HEK293 (cell line): Measurements from ENCODE around the gene SLC25A41.

ENCODE experiments used
- CTCF ChIP-seq: fragments of 450-650 bp; formaldehyde crosslinking; IDR thresholded peaks from 2 replicates; pipeline ENCODE4 v1.5.1; 2016; ENCODE audit warnings: missing biosample characterization, missing genetic modification characterization
- IKZF3 ChIP-seq: fragments of 450-650 bp; IDR thresholded peaks from 2 replicates; pipeline ENCODE4 v1.5.0; 2018; ENCODE audit warnings: missing biosample characterization, mild to moderate bottlenecking, missing genetic modification characterization, moderate library complexity
- KLF17 ChIP-seq: fragments of 450-650 bp; formaldehyde crosslinking; IDR thresholded peaks from 2 replicates; pipeline ENCODE4 v1.5.1; 2016; ENCODE audit warnings: missing biosample characterization, missing genetic modification characterization
- KLF9 ChIP-seq: fragments of 450-650 bp; formaldehyde crosslinking; IDR thresholded peaks from 2 replicates; pipeline ENCODE4 v1.5.1; 2016; ENCODE audit warnings: missing biosample characterization, missing genetic modification characterization, low read depth
- MZF1 ChIP-seq: fragments of 450-650 bp; formaldehyde crosslinking; IDR thresholded peaks from 2 replicates; pipeline ENCODE4 v1.5.1; 2017; ENCODE audit warnings: missing biosample characterization, missing genetic modification characterization, borderline replicate concordance
- OVOL3 ChIP-seq: fragments of 450-650 bp; formaldehyde crosslinking; IDR thresholded peaks from 2 replicates; pipeline ENCODE4 v1.5.1; 2016; ENCODE audit warnings: missing biosample characterization, missing genetic modification characterization
- PBX3 ChIP-seq: sonication (generic); formaldehyde crosslinking; IDR thresholded peaks from 2 replicates; pipeline ENCODE4 v1.8.1; 2022; ENCODE audit warnings: mild to moderate bottlenecking, moderate library complexity, missing genetic modification reagents
- SETDB1 ChIP-seq: IDR thresholded peaks from one replicate; pipeline ENCODE4 v1.6.1; 2017; ENCODE audit warnings: mild to moderate bottlenecking, low read length, moderate library complexity, mixed read lengths; ENCODE audit not compliant: insufficient read length
- TCF7L2 ChIP-seq: IDR thresholded peaks from 2 replicates; pipeline ENCODE4 v1.6.1; 2011; ENCODE audit warnings: low read depth, mild to moderate bottlenecking, inconsistent platforms, low read length, moderate library complexity, borderline replicate concordance
- ZBTB17 ChIP-seq: fragments of 450-650 bp; formaldehyde crosslinking; IDR thresholded peaks from 2 replicates; pipeline ENCODE4 v1.5.1; 2016; ENCODE audit warnings: missing biosample characterization, missing genetic modification characterization
- ZIC2 ChIP-seq: fragments of 450-650 bp; formaldehyde crosslinking; IDR thresholded peaks from 2 replicates; pipeline ENCODE4 v1.5.1; 2016; ENCODE audit warnings: missing biosample characterization, missing genetic modification characterization
- ZNF114 ChIP-seq: fragments of 450-650 bp; formaldehyde crosslinking; IDR thresholded peaks from 2 replicates; pipeline ENCODE4 v1.5.0; 2017; ENCODE audit warnings: missing biosample characterization, missing genetic modification characterization
- ZNF121 ChIP-seq: fragments of 450-650 bp; formaldehyde crosslinking; IDR thresholded peaks from 2 replicates; pipeline ENCODE4 v1.5.1; 2016; ENCODE audit warnings: missing biosample characterization, missing genetic modification characterization
- ZNF133 ChIP-seq: fragments of 450-650 bp; formaldehyde crosslinking; IDR thresholded peaks from 2 replicates; pipeline ENCODE4 v1.5.1; 2016; ENCODE audit warnings: missing biosample characterization, missing genetic modification characterization
- ZNF214 ChIP-seq: fragments of 450-650 bp; formaldehyde crosslinking; IDR thresholded peaks from 2 replicates; pipeline ENCODE4 v1.5.1; 2017; ENCODE audit warnings: missing biosample characterization, mild to moderate bottlenecking, missing genetic modification characterization, borderline replicate concordance
- ZNF24 ChIP-seq: fragments of 450-650 bp; formaldehyde crosslinking; IDR thresholded peaks from 2 replicates; pipeline ENCODE4 v1.5.1; 2016; ENCODE audit warnings: missing biosample characterization, missing genetic modification characterization
- ZNF280D ChIP-seq: fragments of 450-650 bp; formaldehyde crosslinking; IDR thresholded peaks from 2 replicates; pipeline ENCODE4 v1.5.1; 2016; ENCODE audit warnings: missing biosample characterization, missing genetic modification characterization
- ZNF324 ChIP-seq: fragments of 450-650 bp; formaldehyde crosslinking; IDR thresholded peaks from 2 replicates; pipeline ENCODE4 v1.5.1; 2016; ENCODE audit warnings: missing biosample characterization, missing genetic modification characterization
- ZNF394 ChIP-seq: fragments of 450-650 bp; formaldehyde crosslinking; IDR thresholded peaks from 2 replicates; pipeline ENCODE4 v1.5.1; 2016; ENCODE audit warnings: missing biosample characterization, missing genetic modification characterization, mild to moderate bottlenecking, moderate library complexity, borderline replicate concordance
- ZNF529 ChIP-seq: fragments of 450-650 bp; formaldehyde crosslinking; IDR thresholded peaks from 2 replicates; pipeline ENCODE4 v1.5.1; 2017; ENCODE audit warnings: missing genetic modification characterization, missing biosample characterization; ENCODE audit not compliant: insufficient replicate concordance
- ZNF596 ChIP-seq: fragments of 450-650 bp; IDR thresholded peaks from 2 replicates; pipeline ENCODE4 v1.5.0; 2018; ENCODE audit warnings: missing biosample characterization, mild to moderate bottlenecking, missing genetic modification characterization, moderate library complexity
- ZNF621 ChIP-seq: fragments of 450-650 bp; formaldehyde crosslinking; IDR thresholded peaks from 2 replicates; pipeline ENCODE4 v1.5.1; 2017; ENCODE audit warnings: missing biosample characterization, missing genetic modification characterization
- ZNF629 ChIP-seq: fragments of 450-650 bp; formaldehyde crosslinking; IDR thresholded peaks from 2 replicates; pipeline ENCODE4 v1.5.1; 2017; ENCODE audit warnings: missing biosample characterization, missing genetic modification characterization
- ZNF658 ChIP-seq: fragments of 450-650 bp; formaldehyde crosslinking; IDR thresholded peaks from 2 replicates; pipeline ENCODE4; 2016; ENCODE audit warnings: missing biosample characterization, missing genetic modification characterization
- ZNF664 ChIP-seq: fragments of 450-650 bp; formaldehyde crosslinking; IDR thresholded peaks from 2 replicates; pipeline ENCODE4 v1.5.1; 2016; ENCODE audit warnings: missing biosample characterization, missing genetic modification characterization
- ZNF692 ChIP-seq: fragments of 450-650 bp; formaldehyde crosslinking; IDR thresholded peaks from 2 replicates; pipeline ENCODE4 v1.5.1; 2016; ENCODE audit warnings: missing biosample characterization, missing genetic modification characterization
- ZNF701 ChIP-seq: fragments of 450-650 bp; formaldehyde crosslinking; IDR thresholded peaks from 2 replicates; pipeline ENCODE4 v1.5.1; 2016; ENCODE audit warnings: missing biosample characterization, missing genetic modification characterization
- ZSCAN16 ChIP-seq: fragments of 450-650 bp; formaldehyde crosslinking; IDR thresholded peaks from 2 replicates; pipeline ENCODE4 v1.5.1; 2016; ENCODE audit warnings: missing biosample characterization, missing genetic modification characterization
- ZSCAN30 ChIP-seq: fragments of 450-650 bp; IDR thresholded peaks from 2 replicates; pipeline ENCODE4 v1.5.1; 2018; ENCODE audit warnings: missing biosample characterization, mild to moderate bottlenecking, missing genetic modification characterization, moderate library complexity
- ZSCAN4 ChIP-seq: fragments of 450-650 bp; formaldehyde crosslinking; IDR thresholded peaks from 2 replicates; pipeline ENCODE4 v1.5.1; 2017; ENCODE audit warnings: missing biosample characterization, missing genetic modification characterization

SLC25A41 gene

GRCh38 chr19:6460099-6460884 lies 26.7 kb upstream of the SLC25A41 start (continued):
- TF ChIP-seq OVOL3 (tag by site-specific recombination) (no peak), TCF7L2 (no peak), ZNF24 (tag by site-specific recombination) (peak; percentile 91), ZNF214 (no peak), ZSCAN4 (tag by site-specific recombination) (peak; percentile 40; the same call in 1 of the 2 replicates), ZIC2 (tag by site-specific recombination) (peak; percentile 89), SETDB1 (no peak), ZNF529 (tag by site-specific recombination) (no peak), ZNF280D (tag by site-specific recombination) (no peak; the same call in 1 of the 2 replicates), KLF9 (peak; percentile 26), CTCF (tag by site-specific recombination) (peak; percentile 83), ZNF596 (tag by site-specific recombination) (no peak), ZNF324 (tag by site-specific recombination) (peak; percentile 82; the same call in 1 of the 2 replicates), ZNF114 (tag by site-specific recombination) (no peak), ZNF658 (tag by site-specific recombination) (no peak), ZNF692 (tag by site-specific recombination) (peak; percentile 99), MZF1 (tag by site-specific recombination) (no peak; the same call in 1 of the 2 replicates), ZNF121 (peak; percentile 50; the same call in 1 of the 2 replicates), PBX3 (peak; percentile 18; the same call in 1 of the 2 replicates), ZNF394 (tag by site-specific recombination) (peak; percentile 76; the same call in 1 of the 2 replicates), KLF17 (peak; percentile 90), ZBTB17 (tag by site-specific recombination) (peak; percentile 96), ZNF629 (tag by site-specific recombination) (peak; percentile 86; the same call in 1 of the 2 replicates), ZNF701 (tag by site-specific recombination) (peak; percentile 74; the same call in 1 of the 2 replicates), ZNF664 (tag by site-specific recombination) (0 out of 2 replicates have a peak, but pooled peaks have one; percentile 11), ZSCAN30 (no peak), IKZF3 (tag by site-specific recombination) (peak; percentile 85), ZNF621 (tag by site-specific recombination) (no peak), ZNF133 (tag by site-specific recombination) (0 out of 2 replicates have a peak, but pooled peaks have one; percentile 1), ZSCAN16 (tag by site-specific recombination) (no peak)
